OCI-LY1 (cell line): ENCODE data around the gene AGPAT3.

Source experiments
- H2AFZ ChIP-seq: fragments of 200-600 bp; sonication (generic), shearing (Covaris generic); 2 replicates; pipeline ENCODE4 v1.6.0; 2014; ENCODE audit warnings: antibody characterized with exemption, mild to moderate bottlenecking, low read length
- H3F3A ChIP-seq: fragments of 200-600 bp; sonication (generic), shearing (Covaris generic); 2 replicates; pipeline ENCODE4 v1.6.0; 2014; ENCODE audit warnings: mild to moderate bottlenecking, antibody characterized with exemption, low read length, moderate library complexity; ENCODE audit not compliant: insufficient read depth
- H3K27ac ChIP-seq: fragments of 200-600 bp; sonication (generic); 2 replicates; pipeline ENCODE4 v1.5.1; 2014; ENCODE audit warnings: low read length, mixed run types, mild to moderate bottlenecking, low read depth; ENCODE audit not compliant: poor library complexity, severe bottlenecking
- H3K27me3 ChIP-seq: fragments of 200-600 bp; sonication (generic); 2 replicates; pipeline ENCODE4 v1.6.0; 2014; ENCODE audit warnings: antibody characterized with exemption, mild to moderate bottlenecking, low read length, moderate library complexity; ENCODE audit not compliant: insufficient read depth
- H3K36me3 ChIP-seq: fragments of 200-600 bp; sonication (generic); 2 replicates; pipeline ENCODE4 v1.6.1; 2014; ENCODE audit warnings: mild to moderate bottlenecking, antibody characterized with exemption, low read length, moderate library complexity, mixed read lengths; ENCODE audit not compliant: insufficient read depth
- H3K4me1 ChIP-seq: fragments of 200-600 bp; sonication (generic); 2 replicates; pipeline ENCODE4 v1.5.1; 2014; ENCODE audit warnings: mild to moderate bottlenecking, low read length, moderate library complexity; ENCODE audit not compliant: insufficient read depth, severe bottlenecking
- H3K4me2 ChIP-seq: fragments of 200-600 bp; sonication (generic), shearing (Covaris generic); 2 replicates; pipeline ENCODE4 v1.6.1; 2014; ENCODE audit warnings: low read length
- H3K4me3 ChIP-seq: fragments of 200-600 bp; sonication (generic); 2 replicates; pipeline ENCODE4 v1.5.1; 2014; ENCODE audit warnings: low read length, low read depth, mild to moderate bottlenecking, mixed read lengths; ENCODE audit not compliant: poor library complexity, severe bottlenecking
- H3K79me2 ChIP-seq: fragments of 200-600 bp; shearing (Covaris generic); 2 replicates; pipeline ENCODE4 v1.6.1; 2016; ENCODE audit warnings: mixed run types, low read length, mixed read lengths; ENCODE audit not compliant: insufficient read depth
- H3K9ac ChIP-seq: fragments of 200-600 bp; sonication (generic), shearing (Covaris generic); 2 replicates; pipeline ENCODE4 v1.6.1; 2014; ENCODE audit warnings: mild to moderate bottlenecking, low read length, mixed read lengths
- H3K9me2 ChIP-seq: fragments of 200-600 bp; sonication (generic), shearing (Covaris generic); 2 replicates; pipeline ENCODE4 v1.6.1; 2014; ENCODE audit warnings: low read depth, mild to moderate bottlenecking, low read length, mixed read lengths
- H3K9me3 ChIP-seq: fragments of 200-600 bp; shearing (Covaris generic); 2 replicates; pipeline ENCODE4 v1.6.1; 2014; ENCODE audit warnings: low read length, mixed read lengths
- H4K20me1 ChIP-seq: fragments of 200-600 bp; sonication (generic), shearing (Covaris generic); 2 replicates; pipeline ENCODE4 v1.6.0; 2016; ENCODE audit warnings: mild to moderate bottlenecking, low read length; ENCODE audit not compliant: insufficient read depth
- CTCF ChIP-seq: fragments of 200-600 bp; sonication (generic), shearing (Covaris generic); IDR thresholded peaks from 2 replicates; pipeline ENCODE4 v1.5.1; 2017; ENCODE audit warnings: mild to moderate bottlenecking, antibody characterized with exemption, low read length, moderate library complexity, mixed read lengths
- EZH2 ChIP-seq: fragments of 200-600 bp; sonication (generic), shearing (Covaris generic); IDR thresholded peaks from 2 replicates; pipeline ENCODE4 v1.8.0; 2017; ENCODE audit warnings: borderline replicate concordance, mixed run types, mild to moderate bottlenecking, antibody characterized with exemption, low read length, moderate library complexity, mixed read lengths

Gene AGPAT3

GRCh38 chr21:43858806-43859648 lies 6.0 kb upstream of the AGPAT3 start:
- Histone ChIP-seq H2AFZ (no peak overlapping the region), H3K9me2 (no peaks in the 10 kb centered on the region), H3K9me3 (no peaks in the 10 kb centered on the region), H3K4me1 (peaks cover 51% of the 10 kb centered on the region), H3K9ac (no peak overlapping the region), H3K4me2 (no peak overlapping the region), H3K36me3 (no peaks in the 10 kb centered on the region), H3K27me3 (peaks cover 5% of the 10 kb centered on the region; the same call in 1 of the 2 replicates), H3K79me2 (no peaks in the 10 kb centered on the region), H3F3A (peaks cover 6% of the 10 kb centered on the region; the same call in 1 of the 2 replicates), H3K4me3 (no peak overlapping the region), H4K20me1 (no peaks in the 10 kb centered on the region), H3K27ac (no peak overlapping the region)
- TF ChIP-seq EZH2 (no peak), CTCF (no peak)

GRCh38 chr21:43859747-43860214 lies 5.2 kb upstream of the AGPAT3 start:
- Histone ChIP-seq H3F3A (peaks cover 6% of the 10 kb centered on the region; the same call in 1 of the 2 replicates), H3K79me2 (no peaks in the 10 kb centered on the region), H3K36me3 (no peaks in the 10 kb centered on the region), H3K4me1 (peaks cover 54% of the 10 kb centered on the region), H3K9ac (no peak overlapping the region), H3K4me2 (no peak overlapping the region), H3K9me2 (no peaks in the 10 kb centered on the region), H3K9me3 (no peaks in the 10 kb centered on the region), H3K27ac (no peak overlapping the region), H3K4me3 (no peak overlapping the region), H3K27me3 (no peaks in the 10 kb centered on the region), H2AFZ (no peak overlapping the region), H4K20me1 (no peaks in the 10 kb centered on the region)
- TF ChIP-seq EZH2 (no peak), CTCF (no peak)

- Histone ChIP-seq H3K4me3 (no peak overlapping the region), H3K27me3 (no peaks in the 10 kb centered on the region), H3K4me2 (peak overlapping the region; percentile 1; the same call in 1 of the 2 replicates), H2AFZ (no peak overlapping the region), H4K20me1 (no peaks in the 10 kb centered on the region), H3F3A (peaks cover 6% of the 10 kb centered on the region; the same call in 1 of the 2 replicates), H3K36me3 (no peaks in the 10 kb centered on the region), H3K79me2 (no peaks in the 10 kb centered on the region), H3K9ac (no peak overlapping the region; the same call in 1 of the 2 replicates), H3K4me1 (peaks cover 54% of the 10 kb centered on the region), H3K9me2 (no peaks in the 10 kb centered on the region), H3K27ac (peak overlapping the region; percentile 83), H3K9me3 (no peaks in the 10 kb centered on the region)
- TF ChIP-seq CTCF = no peak
- TF ChIP-seq EZH2 = no peak
Observed at GRCh38 chr21:43861706-43862105, 3.3 kb upstream of the AGPAT3 start.
